Measurements from ENCODE around the gene SPG11.
A peak's percentile ranks its signal among the peaks of the same experiment; 100 is the strongest.
"Not testable (repeated sequence)": the region's sequence is repeated elsewhere in the genome, so short reads cannot be mapped to it uniquely, and the experiment has no call there.

Gene SPG11

DNA sequence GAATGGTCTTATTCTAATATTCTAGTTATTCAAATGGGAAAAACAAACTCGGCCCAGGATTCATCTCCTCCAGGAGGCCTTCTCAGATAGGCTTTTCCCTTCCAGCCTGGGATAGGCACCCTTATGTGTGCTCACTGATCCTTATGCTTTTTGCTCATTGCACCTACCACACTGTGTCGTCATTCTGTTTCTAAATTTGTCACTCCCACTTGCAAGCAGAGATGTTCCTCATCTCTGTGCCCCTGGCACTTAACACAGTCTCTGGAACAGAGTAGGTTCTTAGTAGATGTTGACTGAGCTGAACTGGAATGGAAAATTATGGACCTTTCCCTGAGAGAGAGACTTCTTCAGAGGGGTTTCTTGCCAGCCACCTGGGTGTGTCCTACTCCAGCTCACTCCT lies 18.7 kb upstream of the SPG11 start:
- DNase-seq (ENCODE audit: low spot score), result no peak

- peak; percentile 40 for DNase-seq (ENCODE audit: low spot score)
Measured at GRCh38 chr15:44676676-44677075, 13.2 kb upstream of the SPG11 start.

DNA sequence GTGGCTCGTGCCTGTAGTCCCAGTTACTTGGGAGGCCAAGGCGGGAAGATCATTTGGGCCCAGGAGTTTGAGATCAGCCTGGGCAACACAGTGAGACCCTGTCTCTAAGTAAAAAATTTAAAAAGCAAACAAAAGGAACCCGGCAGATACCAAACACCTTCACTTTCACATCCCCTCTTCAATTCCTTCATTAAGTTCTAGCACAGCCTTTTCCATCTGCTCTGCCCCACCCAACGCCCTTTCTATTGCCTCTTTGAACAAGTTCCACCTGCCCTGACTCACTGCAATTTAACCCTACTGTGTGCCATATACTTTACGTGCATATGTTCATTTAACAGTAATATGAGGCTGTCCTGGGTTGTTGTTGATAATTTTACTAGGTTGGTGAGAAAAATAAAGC lies 12.4 kb upstream of the SPG11 start:
- no peak for DNase-seq (ENCODE audit: low spot score)

DNA sequence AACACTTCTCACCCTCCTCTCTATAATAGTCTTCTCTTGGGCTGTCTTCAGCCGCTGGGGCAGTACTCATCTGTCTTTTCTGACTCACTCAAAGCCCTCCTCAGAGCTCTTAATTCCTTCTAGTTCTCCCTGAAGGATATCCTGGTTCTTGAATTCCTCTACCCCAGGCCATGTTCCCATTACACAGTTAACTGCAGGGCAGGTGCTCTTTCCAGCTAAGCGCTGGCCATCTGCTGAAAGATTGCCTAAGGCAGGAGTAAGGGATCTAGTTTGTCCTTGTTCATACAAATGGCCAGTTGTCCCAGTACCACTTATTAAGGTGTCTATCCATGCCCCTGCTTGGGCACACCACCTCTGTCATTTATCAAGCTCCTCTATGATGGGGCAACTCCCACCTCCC lies 10.2 kb upstream of the SPG11 start:
- no peak for DNase-seq (ENCODE audit: low spot score)

DNA sequence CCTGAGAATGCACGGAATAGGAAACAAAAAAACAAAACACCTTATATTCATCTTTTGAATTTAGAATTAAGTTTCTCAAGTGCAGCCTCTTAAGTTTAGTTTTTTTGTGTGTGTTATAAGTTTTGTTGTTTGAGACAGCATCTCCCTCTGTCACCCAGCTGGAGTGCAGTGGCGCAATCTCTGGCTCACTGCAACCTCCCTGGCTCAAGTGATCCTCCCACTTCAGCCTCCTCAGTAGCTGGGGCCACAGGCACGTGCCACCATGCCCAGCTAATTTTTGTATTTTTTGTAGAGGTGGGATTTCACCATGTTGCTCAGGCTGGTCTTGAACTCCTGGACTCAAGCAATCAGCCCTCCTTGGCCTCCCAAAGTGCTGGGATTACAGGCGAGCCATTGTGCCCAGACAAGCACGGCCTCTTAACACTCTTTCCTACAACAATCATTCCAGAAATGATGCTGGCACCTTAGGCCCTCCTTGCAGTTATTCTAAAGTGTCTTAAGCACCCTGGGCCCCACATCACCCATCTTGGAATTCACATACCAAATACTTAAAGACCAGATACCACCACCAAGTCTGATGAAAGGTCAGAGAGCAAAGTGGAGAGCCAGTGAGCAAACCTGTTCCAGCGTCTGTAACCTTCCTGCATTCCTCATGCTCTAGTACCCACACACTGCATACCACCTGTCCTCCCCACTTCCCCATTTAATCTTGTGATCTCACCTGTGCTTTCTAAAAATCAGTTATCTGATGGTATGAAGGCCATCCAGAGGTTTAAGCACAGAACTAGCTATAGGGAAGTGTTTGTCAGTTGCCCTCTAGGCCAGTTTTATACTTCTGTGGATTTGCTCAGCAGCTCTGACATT lies 6.9 kb upstream of the SPG11 start:
- DNase-seq (ENCODE audit: low spot score), result no peak

- no peak for DNase-seq (ENCODE audit: low spot score)
Measured at GRCh38 chr15:44668921-44669320, 5.5 kb upstream of the SPG11 start.

- DNase-seq (ENCODE audit: low spot score), result no peak
Measured at GRCh38 chr15:44667039-44667360, 3.5 kb upstream of the SPG11 start.

DNA sequence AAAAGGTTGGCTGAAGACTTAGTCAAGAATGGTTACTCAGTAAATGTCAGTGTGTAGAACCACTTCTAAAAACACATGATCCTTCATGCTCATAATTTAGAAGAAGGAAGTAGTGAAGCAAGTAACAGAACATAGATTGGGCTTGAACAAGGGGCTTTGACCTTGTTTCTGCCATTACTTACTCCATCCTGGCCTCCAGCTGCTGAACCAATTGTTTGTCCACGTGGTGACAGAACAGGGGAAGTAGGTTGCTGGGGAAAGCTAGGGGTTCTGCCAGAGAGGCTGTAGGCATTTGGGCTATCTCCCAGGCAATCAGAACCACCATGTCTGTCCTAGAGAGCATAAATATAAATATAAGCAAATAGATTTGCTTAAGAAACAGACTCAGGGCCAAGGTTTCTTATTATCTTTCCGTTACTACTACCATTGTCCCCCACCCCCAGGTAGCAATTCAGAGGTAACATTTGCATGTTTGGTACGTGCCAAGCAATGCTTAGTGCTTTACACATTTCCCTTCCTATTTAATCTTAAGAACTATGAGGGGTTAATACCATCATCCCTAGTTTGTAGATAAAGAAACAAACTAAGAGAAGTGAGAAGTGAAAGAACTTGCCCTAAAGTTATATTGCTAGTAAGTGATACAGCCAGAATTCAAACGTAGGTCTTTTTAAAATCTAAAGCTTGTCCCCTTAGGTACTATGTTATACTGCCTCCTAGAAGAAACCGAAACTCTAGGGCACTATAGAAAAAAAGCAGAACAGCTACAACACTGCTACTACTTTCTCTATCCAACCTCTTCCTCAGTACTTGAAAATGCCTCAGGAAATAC lies 3.0 kb upstream of the SPG11 start:
- peak; percentile 46 for DNase-seq (ENCODE audit: low spot score)

DNA sequence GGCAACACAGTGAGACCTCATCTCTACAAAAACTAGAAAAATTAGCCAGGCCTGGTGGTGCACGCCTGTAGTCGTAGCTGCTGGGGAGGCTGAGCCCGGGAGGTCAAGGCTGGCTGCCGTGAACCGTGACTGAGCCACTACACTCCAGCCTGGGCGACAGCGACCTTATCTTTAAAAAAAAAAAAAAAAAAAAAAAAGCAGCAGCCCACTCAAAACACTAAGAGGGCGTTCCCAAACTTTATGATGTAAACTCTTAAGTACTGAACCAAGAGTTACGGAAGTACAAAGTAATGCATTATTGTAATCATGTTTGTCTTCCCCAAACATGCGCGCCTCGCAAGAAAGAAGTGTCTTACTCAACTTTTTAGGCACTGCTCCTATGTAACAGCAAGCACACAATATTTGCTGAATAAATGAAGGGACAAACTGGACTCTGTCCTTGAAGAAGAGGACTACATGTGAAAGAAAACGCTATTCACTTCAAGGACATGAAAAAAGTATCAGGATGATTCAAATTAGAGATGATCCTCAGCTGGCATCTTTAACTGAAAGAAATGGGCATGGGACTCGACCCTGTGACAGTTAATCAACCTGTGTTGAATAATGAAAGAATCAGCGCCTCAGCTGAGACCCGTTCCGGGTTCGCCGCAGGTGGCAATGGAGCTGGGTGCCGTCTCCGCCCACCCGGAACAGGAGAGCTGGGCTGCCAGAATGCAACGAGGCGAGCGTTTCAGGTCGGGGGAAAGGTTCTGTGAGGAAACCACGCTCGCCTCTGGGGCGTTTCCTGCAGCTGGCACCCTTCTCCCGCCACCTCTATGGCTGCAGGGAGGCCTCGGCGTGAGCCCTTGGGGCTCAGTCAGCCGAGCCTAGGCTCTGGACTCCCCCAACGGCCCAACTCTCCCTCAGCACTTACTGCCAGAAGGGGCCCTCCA lies 718 bp downstream of the SPG11 start:
- peak; percentile 81 for DNase-seq (ENCODE audit: low spot score)

DNA sequence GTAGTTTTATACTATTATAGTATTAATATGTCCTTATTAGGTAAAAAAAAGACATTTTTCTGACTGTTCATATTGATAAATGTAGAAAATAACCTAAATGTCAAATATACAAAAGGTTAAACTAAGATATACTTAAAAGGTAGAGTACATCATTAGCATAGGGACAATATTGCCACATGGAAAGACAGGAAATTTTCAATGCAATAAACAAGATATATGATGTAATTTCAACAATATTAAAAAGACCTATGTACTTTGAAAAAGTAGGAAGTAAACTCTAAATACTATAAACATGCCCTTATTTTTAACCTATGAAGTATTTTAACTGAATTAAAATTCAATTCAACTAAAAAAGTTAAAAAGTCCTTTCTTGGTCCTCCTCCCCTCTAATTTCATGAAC lies 1.9 kb downstream of the SPG11 start:
- DNase-seq (ENCODE audit: low spot score), result no peak

GRCh38 chr15:44659056-44659455 lies 4.4 kb downstream of the SPG11 start:
- no peak for DNase-seq (ENCODE audit: low spot score)

GRCh38 chr15:44657378-44657777 lies 6.1 kb downstream of the SPG11 start:
- no peak for DNase-seq (ENCODE audit: low spot score)

GRCh38 chr15:44656913-44657312 lies 6.5 kb downstream of the SPG11 start:
- no peak for DNase-seq (ENCODE audit: low spot score)

- DNase-seq (ENCODE audit: low spot score), result no peak
Measured at GRCh38 chr15:44656298-44656697, 7.2 kb downstream of the SPG11 start.

GRCh38 chr15:44654858-44655257 lies 8.6 kb downstream of the SPG11 start:
- DNase-seq (ENCODE audit: low spot score), result no peak

DNA sequence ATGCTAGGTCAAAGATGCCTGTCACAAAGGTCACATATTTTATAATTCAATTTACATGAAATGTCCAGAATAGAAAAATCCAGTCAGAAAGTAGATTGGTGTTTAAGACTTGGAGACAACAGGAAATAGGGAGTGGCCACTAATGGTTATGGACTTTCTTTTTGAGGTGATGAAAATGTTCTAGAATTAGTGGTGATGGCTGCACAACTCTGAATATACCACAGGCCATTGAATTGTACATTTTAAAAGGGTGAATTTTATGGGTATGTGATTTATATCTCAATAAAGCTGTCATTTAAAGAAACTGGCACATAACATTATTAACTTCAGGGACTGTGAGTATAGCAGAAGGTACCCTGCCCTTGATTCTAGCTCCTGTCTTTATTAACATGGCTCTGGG lies 15.8 kb downstream of the SPG11 start:
- no peak for DNase-seq (ENCODE audit: low spot score)

DNA sequence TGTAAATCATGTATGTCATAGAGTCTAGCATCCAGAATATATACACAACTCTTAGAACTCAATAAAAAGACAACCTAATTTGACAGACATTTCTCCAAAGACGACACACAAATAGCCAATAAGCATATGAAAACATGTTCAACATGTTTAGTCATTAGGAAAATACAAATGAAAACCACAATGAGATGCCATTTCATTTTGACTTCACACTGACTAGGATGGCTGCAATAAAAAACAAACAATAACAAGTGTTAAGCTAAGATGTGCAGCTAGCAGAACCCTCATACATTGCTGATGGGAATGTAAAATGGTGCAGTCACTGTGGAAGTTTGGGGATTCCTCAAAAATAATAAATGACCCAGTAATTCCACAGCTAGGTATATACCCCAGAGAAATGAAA lies 16.4 kb downstream of the SPG11 start:
- no peak for DNase-seq (ENCODE audit: low spot score)

DNA sequence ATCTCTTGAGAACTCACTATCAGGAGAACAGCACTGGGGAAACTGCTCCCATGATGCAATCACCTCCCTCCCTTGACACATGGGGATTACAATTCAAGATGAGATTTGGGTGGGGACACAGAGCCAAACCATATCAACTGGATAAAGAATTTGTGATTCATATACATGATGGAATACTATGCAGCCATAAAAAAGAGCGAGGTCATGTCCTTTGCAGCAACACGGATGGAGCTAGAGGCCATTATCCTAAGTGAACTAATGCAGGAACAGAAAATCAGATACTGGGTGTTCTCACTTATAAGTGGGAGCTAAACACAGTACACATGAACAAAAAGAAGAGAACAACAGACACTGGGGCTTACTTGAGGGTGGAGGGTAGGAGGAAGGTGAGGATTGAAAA lies 17.0 kb downstream of the SPG11 start:
- no peak for DNase-seq (ENCODE audit: low spot score)

GRCh38 chr15:44641651-44642050 lies 21.8 kb downstream of the SPG11 start:
- DNase-seq (ENCODE audit: low spot score), result no peak

GRCh38 chr15:44636976-44637375 lies 26.5 kb downstream of the SPG11 start:
- DNase-seq (ENCODE audit: low spot score), result no peak

DNA sequence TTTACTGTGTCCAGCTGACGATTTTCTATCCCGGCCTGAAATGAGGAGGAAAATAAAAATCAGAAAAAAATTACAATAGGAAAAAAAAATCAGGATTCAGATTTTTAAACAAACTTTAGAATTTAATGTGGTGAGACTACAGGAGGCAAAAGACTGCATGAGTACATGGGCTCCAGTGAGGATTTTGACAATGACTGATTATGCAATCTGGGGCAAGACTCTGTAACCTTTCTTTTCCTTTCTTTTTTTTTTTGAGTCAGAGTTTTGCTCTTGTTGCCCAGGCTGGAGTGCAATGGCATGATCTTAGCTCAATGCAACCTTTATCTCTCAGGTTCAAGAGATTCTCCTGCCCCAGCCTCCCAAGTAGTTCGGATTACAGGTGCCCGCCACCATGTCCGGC lies 29.9 kb downstream of the SPG11 start:
- DNase-seq (ENCODE audit: low spot score), result no peak

DNA sequence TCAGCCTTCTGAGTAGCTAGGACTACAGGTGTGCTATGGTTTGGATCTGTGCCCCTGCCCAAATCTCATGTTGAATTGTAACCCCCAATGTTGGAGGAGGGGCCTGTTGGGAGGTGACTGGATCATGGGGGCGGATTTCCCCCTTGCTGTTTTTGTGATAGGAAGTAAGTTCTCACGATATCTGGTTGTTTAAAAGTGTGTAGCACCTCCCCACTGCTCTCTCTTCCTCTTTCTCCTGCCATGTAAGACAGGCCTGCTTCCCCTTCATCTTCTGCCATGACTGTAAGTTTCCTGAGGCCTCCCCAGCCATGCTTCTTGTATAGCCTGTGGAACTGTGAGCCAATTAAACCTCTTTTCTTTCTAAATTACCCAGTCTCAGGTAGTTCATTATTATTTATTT lies 38.2 kb downstream of the SPG11 start:
- DNase-seq (ENCODE audit: low spot score), result not testable (repeated sequence)

Measured in CD4-positive, alpha-beta T cell treated with Interleukin-15 for 4 hours (primary cell).